A549 (cell line): Measurements from ENCODE around the gene IQCF2. TPM values are rescaled to one million over a fixed set of nuclear protein-coding genes. Genes with fewer than 3 reads are reported as not detected.

Experiments
- ATAC-seq, 2 experiments: fragments of 200-7000 bp in 1 of 2; fragments of >200 bp in 1 of 2; cut with Nextera tagmentation in 1 of 2; cut with Tn5 transposase in 1 of 2; 3 replicates each; pipeline versions ENCODE4 v1.8.0 to v1.9.1; 2018 to 2020; ENCODE audit warnings: mild to moderate bottlenecking in 1 of 2, moderate library complexity in 1 of 2
- CTCF ChIA-PET: fragments of 300-600 bp; sonication (Branson Sonifier 250); formaldehyde crosslinking; extraction: SDS; loops from one replicate; lab custom pipeline; 2021; ENCODE audit warnings: antibody characterized with exemption, inconsistent platforms; lab: Yijun Ruan, JAX
- POLR2A ChIA-PET: fragments of 350-600 bp; formaldehyde crosslinking; extraction: SDS; loops from one replicate; lab custom pipeline; 2021; ENCODE audit warnings: antibody characterized with exemption, inconsistent platforms; lab: Yijun Ruan, JAX
- DNase-seq, 2 experiments: peaks; one replicate each; pipeline versions ENCODE4 v3.0.0 to v3.0.0-alpha.2; 2011 to 2016; ENCODE audit warnings: low read depth in 1 of 2, low spot score in 1 of 2
- FAIRE-seq: peaks from 2 replicates; lab custom pipeline; 2011; peaks lifted over from hg19 to GRCh38; lab: Jason Lieb, UNC
- H3K27ac ChIP-seq, 2 experiments: fragments of >200 bp; sonication (Bioruptor Twin); formaldehyde crosslinking; 3 replicates each; pipeline ENCODE4 v1.5.1; 2016 to 2017
- H3K4me1 ChIP-seq: fragments of >200 bp; sonication (Bioruptor Twin); formaldehyde crosslinking; 3 replicates; pipeline ENCODE4 v1.6.1; 2016
- H3K4me2 ChIP-seq: fragments of >200 bp; sonication (Bioruptor Twin); formaldehyde crosslinking; 3 replicates; pipeline ENCODE4 v1.6.1; 2016
- H3K4me3 ChIP-seq: fragments of >200 bp; sonication (Bioruptor Twin); formaldehyde crosslinking; 3 replicates; pipeline ENCODE4 v1.5.1; 2016
- H3K9me3 ChIP-seq: fragments of >200 bp; sonication (Bioruptor Twin); formaldehyde crosslinking; 3 replicates; pipeline ENCODE4 v1.6.1; 2016
- BCL3 ChIP-seq: fragments of >200 bp; sonication (Bioruptor Twin); formaldehyde crosslinking; IDR thresholded peaks from 3 replicates; pipeline ENCODE4 v1.6.1; 2016
- BHLHE40 ChIP-seq: IDR thresholded peaks from 2 replicates; pipeline ENCODE4 v1.6.1; 2012; ENCODE audit warnings: low read depth, low read length, inconsistent platforms
- CBX2 ChIP-seq: fragments of 200-600 bp; sonication (generic); IDR thresholded peaks from 2 replicates; pipeline ENCODE4 v1.6.1; 2016; ENCODE audit warnings: low read depth, mild to moderate bottlenecking, borderline replicate concordance
- CEBPB ChIP-seq, 2 experiments: fragments of >200 bp in 1 of 2; sonication (Bioruptor Twin) in 1 of 2; formaldehyde crosslinking in 1 of 2; IDR thresholded peaks; 2 replicates each; pipeline ENCODE4 v1.6.1; 2012 to 2016
- ESRRA ChIP-seq: fragments of 150-350 bp; IDR thresholded peaks from 2 replicates; pipeline ENCODE4 v1.6.1; 2014; ENCODE audit warnings: mild to moderate bottlenecking, low read length, borderline replicate concordance
- FOSL2 ChIP-seq, 2 experiments: fragments of 450-650 bp in 1 of 2; fragments of >200 bp in 1 of 2; sonication (Bioruptor Twin) in 1 of 2; formaldehyde crosslinking; IDR thresholded peaks; 2 replicates each; pipeline versions ENCODE4 v1.5.0 to v1.6.1; 2016 to 2020; ENCODE audit warnings: mild to moderate bottlenecking in 1 of 2, moderate library complexity in 1 of 2
- FOXS1 ChIP-seq: fragments of 250-450 bp; sonication (Bioruptor Pico); IDR thresholded peaks from 2 replicates; pipeline ENCODE4 v1.5.0; 2020; ENCODE audit warnings: mild to moderate bottlenecking, moderate library complexity
- GATA3 ChIP-seq: IDR thresholded peaks from 2 replicates; pipeline ENCODE4 v1.6.1; 2012; ENCODE audit warnings: borderline replicate concordance
- HMGXB4 ChIP-seq: fragments of 250-450 bp; sonication (Bioruptor Pico); IDR thresholded peaks from 2 replicates; pipeline ENCODE4 v1.5.0; 2021; ENCODE audit warnings: mild to moderate bottlenecking, moderate library complexity, borderline replicate concordance
- KDM1A ChIP-seq: fragments of 200-600 bp; sonication (generic); IDR thresholded peaks from 2 replicates; pipeline ENCODE4 v1.6.1; 2016; ENCODE audit warnings: low read depth, mild to moderate bottlenecking
- MAFK ChIP-seq: fragments of 450-650 bp; IDR thresholded peaks from 2 replicates; pipeline ENCODE4 v1.6.1; 2014; ENCODE audit not compliant: partially characterized antibody
- MAZ ChIP-seq: fragments of 150-350 bp; IDR thresholded peaks from 2 replicates; pipeline ENCODE4 v1.6.1; 2014; ENCODE audit warnings: antibody characterized with exemption, low read depth, low read length, borderline replicate concordance
- NPAS2 ChIP-seq: fragments of 250-450 bp; sonication (Bioruptor Pico); IDR thresholded peaks from 2 replicates; pipeline ENCODE4 v1.8.0; 2022; ENCODE audit warnings: mild to moderate bottlenecking, moderate library complexity, borderline replicate concordance
- PHF8 ChIP-seq: fragments of 200-600 bp; sonication (generic); IDR thresholded peaks from 2 replicates; pipeline ENCODE4 v1.6.1; 2016; ENCODE audit warnings: low read depth, mild to moderate bottlenecking, antibody characterized with exemption, moderate library complexity, borderline replicate concordance
- POLR2A ChIP-seq: IDR thresholded peaks from 2 replicates; pipeline ENCODE4 v1.6.1; 2012; ENCODE audit warnings: mild to moderate bottlenecking, low read length
- RARB ChIP-seq: fragments of 250-450 bp; sonication (Bioruptor Pico); IDR thresholded peaks from 2 replicates; pipeline ENCODE4 v1.8.0; 2021; ENCODE audit warnings: mild to moderate bottlenecking, moderate library complexity
- RCOR1 ChIP-seq: fragments of 150-350 bp; IDR thresholded peaks from 2 replicates; pipeline ENCODE4 v1.6.1; 2014; ENCODE audit warnings: antibody characterized with exemption, low read length, low read depth
- RFX5 ChIP-seq: fragments of 450-650 bp; IDR thresholded peaks from 2 replicates; pipeline ENCODE4 v1.7.1; 2014; ENCODE audit warnings: antibody characterized with exemption, mild to moderate bottlenecking, moderate library complexity
- SREBF2 ChIP-seq: fragments of 450-650 bp; IDR thresholded peaks from 2 replicates; pipeline ENCODE4 v1.6.1; 2014; ENCODE audit warnings: mild to moderate bottlenecking, moderate library complexity
- TFCP2L1 ChIP-seq: fragments of 250-450 bp; sonication (Bioruptor Pico); IDR thresholded peaks from 2 replicates; pipeline ENCODE4 v1.5.0; 2021; ENCODE audit warnings: mild to moderate bottlenecking
- TP53 ChIP-seq: fragments of 250-450 bp; sonication (Bioruptor Pico); IDR thresholded peaks from 2 replicates; pipeline ENCODE4 v1.5.0; 2021; ENCODE audit warnings: mild to moderate bottlenecking, moderate library complexity
- USF2 ChIP-seq: fragments of 450-650 bp; IDR thresholded peaks from 2 replicates; pipeline ENCODE4 v1.6.1; 2014; ENCODE audit warnings: antibody characterized with exemption
- ZC3H11A ChIP-seq: fragments of 450-650 bp; IDR thresholded peaks from 2 replicates; pipeline ENCODE4 v1.6.1; 2014; ENCODE audit warnings: antibody characterized with exemption, mild to moderate bottlenecking
- ZSCAN20 ChIP-seq: fragments of 250-450 bp; sonication (Bioruptor Pico); IDR thresholded peaks from 2 replicates; pipeline ENCODE4 v1.8.0; 2022; ENCODE audit warnings: mild to moderate bottlenecking, moderate library complexity
- WGBS: methylation state at CpG from one replicate; pipeline ENCODE4 v1.1.6; 2017; ENCODE audit errors: missing lambda C conversion rate; 5-methylcytosine and 5-hydroxymethylcytosine counted together
- polyA plus RNA-seq, 4 experiments: library from polyadenylated mRNA; depleted of rRNA in 3 of 4; stranded (reverse); fragments of >200 nt; fragmentation: RNase III in 1 of 4; extraction: RNeasy Plus Mini Kit Qiagen cat#74134 plus additional on column Dnase treatment in 1 of 4; gene quantifications; 2 replicates in 3 of 4; 3 replicates in 1 of 4; pipeline ENCODE4 v1.2.3, GENCODE V29; 2011 to 2017

IQCF2 gene
- polyA plus RNA-seq, 2 of the 4 experiments (the other 2 are of a cell fraction): not detected

- Histone ChIP-seq H3K27ac (no peak overlapping the region), H3K4me2 (no peak overlapping the region), H3K9me3 (no peaks in the 10 kb centered on the region), H3K4me1 (no peaks in the 10 kb centered on the region), H3K4me3 (no peak overlapping the region)
- 75% methylated on average over 3 of the region's 3 CpGs for WGBS
- ChIA-PET CTCF (no interaction called here), POLR2A (no interaction called here)
- no peak for TF ChIP-seq ZC3H11A
- TF ChIP-seq FOXS1: no peak
- no peak for TF ChIP-seq FOSL2 (IDR thresholded peaks at IDR 0.05)
- TF ChIP-seq FOSL2 (CRISPR knock-in tag; IDR thresholded peaks at IDR 0.05): no peak
- no peak for ATAC-seq
- FAIRE-seq: no peak
- DNase-seq: no peak
These were observed 47.4 kb upstream of the IQCF2 start for GRCh38 chr3:51814034-51814433.

GRCh38 chr3:51815614-51816013 is 45.8 kb upstream of the IQCF2 start:
- H3K4me1 ChIP-seq: no peaks in the 10 kb centered on the region
- no peak overlapping the region for H3K27ac ChIP-seq
- no peak overlapping the region for H3K4me3 ChIP-seq
- no CpG with 5 or more reads among the region's 4 CpGs for WGBS
- H3K9me3 ChIP-seq: no peaks in the 10 kb centered on the region
- ChIA-PET POLR2A (no interaction called here), CTCF (no interaction called here)
- TF ChIP-seq PHF8: no peak
- TF ChIP-seq TFCP2L1 (CRISPR knock-in tag): no peak
- TF ChIP-seq ESRRA: no peak
- no peak for TF ChIP-seq SREBF2
- no peak for TF ChIP-seq BHLHE40
- TF ChIP-seq TP53 (CRISPR knock-in tag): no peak
- TF ChIP-seq KDM1A: no peak
- no peak for TF ChIP-seq HMGXB4
- no peak for TF ChIP-seq CEBPB (IDR thresholded peaks at IDR 0.05)
- no peak for TF ChIP-seq CBX2
- TF ChIP-seq MAFK: no peak
- no peak for TF ChIP-seq USF2
- TF ChIP-seq MAZ: no peak
- TF ChIP-seq RARB (CRISPR knock-in tag): no peak
- no peak for ATAC-seq
- DNase-seq: no peak
- no peak for FAIRE-seq
- H3K4me2 ChIP-seq: no peak overlapping the region

- WGBS: 29% methylated on average over 2 of the region's 2 CpGs
- ChIA-PET CTCF (interaction anchor here (0.6 kb wide), 1 partner anchor 112 kb away, joined by 4 read pairs; no protein-coding TSS in a partner anchor), POLR2A (no interaction called here)
- ATAC-seq: no peak
- Histone ChIP-seq H3K4me3 (no peak overlapping the region), H3K27ac (no peak overlapping the region), H3K4me2 (no peak overlapping the region), H3K9me3 (no peaks in the 10 kb centered on the region), H3K4me1 (no peaks in the 10 kb centered on the region)
- FAIRE-seq: no peak
- no peak for DNase-seq
- TF ChIP-seq GATA3 (no peak), POLR2A (no peak), BHLHE40 (no peak), BCL3 (no peak), NPAS2 (CRISPR knock-in tag) (no peak), ZSCAN20 (CRISPR knock-in tag) (no peak), RCOR1 (no peak), RFX5 (no peak)
These were observed 44.7 kb upstream of the IQCF2 start for GRCh38 chr3:51816723-51817122.
